Uterus (tissue), 4 donors: ENCODE data around the gene LRRC17. TPM values are rescaled to one million over a fixed set of nuclear protein-coding genes. Genes with fewer than 3 reads are reported as not detected.
"Not testable (repeated sequence)": the region's sequence is repeated elsewhere in the genome, so short reads cannot be mapped to it uniquely, and the experiment has no call there.

Experiments
- DNase-seq, 2 donors: peaks; one replicate each; pipeline ENCODE4 v3.0.0-alpha.2; 2019 to 2020
- H3K27ac ChIP-seq, 2 donors: fragments of 200-600 bp; sonication (generic); 1 replicate in 1 of 2; 2 replicates in 1 of 2; pipeline ENCODE4 v1.5.1; 2016 to 2018
- H3K27me3 ChIP-seq, 2 donors: fragments of 200-600 bp; sonication (generic); one replicate each; pipeline ENCODE4 v1.5.1; 2018 to 2019; ENCODE audit warnings: control low read depth in 1 of 2
- H3K36me3 ChIP-seq, 2 donors: fragments of 200-600 bp; sonication (generic); one replicate each; pipeline ENCODE4 v1.5.1; 2019; ENCODE audit warnings: control low read depth in 1 of 2
- H3K4me1 ChIP-seq, 2 donors: fragments of 200-600 bp; sonication (generic); one replicate each; pipeline ENCODE4 v1.5.1; 2018 to 2019; ENCODE audit warnings: control low read depth in 1 of 2
- H3K4me3 ChIP-seq, 2 donors: fragments of 200-600 bp; sonication (generic); 1 replicate in 1 of 2; 2 replicates in 1 of 2; pipeline ENCODE4 v1.5.1; 2018 to 2019; ENCODE audit warnings: mild to moderate bottlenecking in 1 of 2
- H3K9me3 ChIP-seq, 2 donors: fragments of 200-600 bp; sonication (generic); one replicate each; pipeline ENCODE4 v1.5.1; 2019; ENCODE audit warnings: control low read depth in 1 of 2
- CTCF ChIP-seq, 4 experiments: fragments of 200-600 bp in 2 of 4; fragments of 450-650 bp in 2 of 4; sonication (generic) in 2 of 4; IDR thresholded peaks; one replicate each; pipeline ENCODE4 v1.5.1; 2016 to 2019; ENCODE audit warnings: antibody characterized with exemption in 4 of 4, mild to moderate bottlenecking in 2 of 4, moderate library complexity in 1 of 4
- POLR2A ChIP-seq, 2 donors: fragments of 450-650 bp; IDR thresholded peaks; one replicate each; pipeline ENCODE4 v1.6.1; 2016; ENCODE audit warnings: antibody characterized with exemption in 2 of 2, mild to moderate bottlenecking in 1 of 2, moderate library complexity in 1 of 2
- intact Hi-C: fragments of 100-400 bp; cut with DNase I; formaldehyde crosslinking; loops from one replicate; pipeline ENCODE4 v1.15.1; 2023; ENCODE audit warnings: low total_unique reads
- total RNA-seq, 4 donors: library from RNA; depleted of rRNA in 3 of 4; stranded (reverse); fragments of >200 nt in 3 of 4; gene quantifications; one replicate each; pipeline versions ENCODE4 v1.1.0 to v1.2.4, GENCODE V29; 2014 to 2023
- donor health status: DM: yes; HTN: yes; CAD: no.

LRRC17 gene
- total RNA-seq, 4 donors from 2014 or later, result 0.29 to 180 (median 4.9) TPM

GRCh38 chr7:102953406-102953805 lies 40.6 kb downstream of the LRRC17 start:
- intact Hi-C loops, result no loop called here
- no peak overlapping the region for H3K4me3 ChIP-seq
- no peak overlapping the region for H3K27ac ChIP-seq
- no peaks in the 10 kb centered on the region for H3K4me1 ChIP-seq
- H3K27me3 ChIP-seq, result no peaks in the 10 kb centered on the region
- TF ChIP-seq CTCF (IDR thresholded peaks at IDR 0.05) (no peak), POLR2A (IDR thresholded peaks at IDR 0.05) (no peak)
- DNase-seq, result no peak
- H3K9me3 ChIP-seq, result no peaks in the 10 kb centered on the region
- H3K36me3 ChIP-seq, result no peaks in the 10 kb centered on the region

- H3K27ac ChIP-seq, DNase-seq, H3K4me3 ChIP-seq, intact Hi-C loops, H3K4me1 ChIP-seq, H3K27me3 ChIP-seq, H3K9me3 ChIP-seq, H3K36me3 ChIP-seq: not testable (repeated sequence)
Observed at GRCh38 chr7:102954359-102954758, 41.6 kb downstream of the LRRC17 start.

GRCh38 chr7:102958004-102958403 lies 45.2 kb downstream of the LRRC17 start:
- H3K4me1 ChIP-seq, DNase-seq, H3K9me3 ChIP-seq, H3K27ac ChIP-seq, H3K36me3 ChIP-seq, H3K27me3 ChIP-seq, H3K4me3 ChIP-seq, intact Hi-C loops: not testable (repeated sequence)

GRCh38 chr7:102961993-102962392 lies 49.2 kb downstream of the LRRC17 start:
- H3K4me1 ChIP-seq, H3K27me3 ChIP-seq, intact Hi-C loops, H3K4me3 ChIP-seq, H3K9me3 ChIP-seq, DNase-seq, H3K27ac ChIP-seq, H3K36me3 ChIP-seq: not testable (repeated sequence)

- TF ChIP-seq CTCF (IDR thresholded peaks at IDR 0.05) (no peak), POLR2A (IDR thresholded peaks at IDR 0.05) (no peak)
- Histone ChIP-seq H3K36me3 (no peaks in the 10 kb centered on the region), H3K27ac (no peak overlapping the region), H3K4me1 (no peaks in the 10 kb centered on the region), H3K9me3 (no peaks in the 10 kb centered on the region), H3K4me3 (no peak overlapping the region), H3K27me3 (no peaks in the 10 kb centered on the region)
- no peak for DNase-seq
- intact Hi-C loops, result no loop called here
Observed at GRCh38 chr7:102966465-102966864, 53.7 kb downstream of the LRRC17 start.

- H3K4me1 ChIP-seq, result no peaks in the 10 kb centered on the region
- H3K9me3 ChIP-seq, result no peaks in the 10 kb centered on the region
- H3K27ac ChIP-seq, result no peak overlapping the region
- no peaks in the 10 kb centered on the region for H3K36me3 ChIP-seq
- H3K27me3 ChIP-seq, result peaks cover 0 to 3% of the 10 kb centered on the region in 2 donors
- no peak for DNase-seq
- TF ChIP-seq CTCF (IDR thresholded peaks at IDR 0.05), result no peak
- no peak overlapping the region for H3K4me3 ChIP-seq
- intact Hi-C loops, result no loop called here
Observed at GRCh38 chr7:102967798-102968197, 55.0 kb downstream of the LRRC17 start.

GRCh38 chr7:102973096-102973802 lies 60.4 kb downstream of the LRRC17 start:
- H3K27me3 ChIP-seq, result peaks cover 0 to 3% of the 10 kb centered on the region in 2 donors
- no peaks in the 10 kb centered on the region for H3K36me3 ChIP-seq
- intact Hi-C loops, result no loop called here
- TF ChIP-seq POLR2A (IDR thresholded peaks at IDR 0.05), result no peak
- H3K4me3 ChIP-seq, result no peak overlapping the region
- H3K9me3 ChIP-seq, result no peaks in the 10 kb centered on the region
- H3K4me1 ChIP-seq, result no peaks in the 10 kb centered on the region
- no peak overlapping the region for H3K27ac ChIP-seq
- DNase-seq, result no peak
